IMR-90 (cell line): Measurements from ENCODE around the gene TRUB2. TPM values are rescaled to one million over a fixed set of nuclear protein-coding genes. Genes with fewer than 3 reads are reported as not detected.

ENCODE experiments used
- ATAC-seq: fragments of 200-7000 bp; cut with Tn5 transposase; 2 replicates; pipeline ENCODE4 v1.9.1; 2020; ENCODE audit warnings: low read depth, mild to moderate bottlenecking, moderate library complexity
- BruUV-seq: library from RNA; stranded (reverse); fragments of 400-500 nt; replicated peaks from 2 replicates; lab custom pipeline; 2021; lab: Mats Ljungman, UMichigan
- CTCF ChIA-PET: fragments of 300-600 bp; formaldehyde crosslinking; extraction: SDS; loops from one replicate; lab custom pipeline; 2021; ENCODE audit warnings: antibody characterized with exemption; lab: Yijun Ruan, JAX
- POLR2A ChIA-PET: fragments of 300-600 bp; sonication (Branson Sonifier 250); formaldehyde crosslinking; loops from one replicate; lab custom pipeline; 2022; ENCODE audit warnings: antibody characterized with exemption; ENCODE audit not compliant: unreplicated experiment; lab: Charles Lee
- DNase-seq: peaks from one replicate; pipeline ENCODE4 v3.0.0; 2013
- H2AFZ ChIP-seq: replicated peaks from 2 replicates; pipeline ENCODE3; 2013; ENCODE audit warnings: low read length, mild to moderate bottlenecking; ENCODE audit not compliant: poor library complexity
- H2AK5ac ChIP-seq: 2 replicates; pipeline ENCODE4 v1.6.1; 2013; ENCODE audit warnings: low read depth, low read length, inconsistent platforms
- H2AK9ac ChIP-seq: replicated peaks from 2 replicates; pipeline ENCODE3; 2013; ENCODE audit warnings: mild to moderate bottlenecking, low read depth, low read length, moderate library complexity; ENCODE audit not compliant: poor library complexity
- H2BK120ac ChIP-seq: 2 replicates; pipeline ENCODE4 v1.6.1; 2013; ENCODE audit warnings: low read depth, low read length, inconsistent platforms
- H2BK15ac ChIP-seq: 3 replicates; pipeline ENCODE4 v1.6.1; 2013; ENCODE audit warnings: low read depth, low read length, inconsistent platforms
- H2BK20ac ChIP-seq: 2 replicates; pipeline ENCODE4 v1.6.1; 2013; ENCODE audit warnings: low read depth, mild to moderate bottlenecking, inconsistent platforms, low read length, moderate library complexity
- H2BK5ac ChIP-seq: 2 replicates; pipeline ENCODE4 v1.6.1; 2013; ENCODE audit warnings: mild to moderate bottlenecking, low read depth, low read length, inconsistent platforms; ENCODE audit not compliant: poor library complexity, severe bottlenecking
- H3K14ac ChIP-seq: replicated peaks from 2 replicates; pipeline ENCODE4 v1.6.1; 2013; ENCODE audit warnings: low read depth, low read length, inconsistent platforms
- H3K18ac ChIP-seq: 2 replicates; pipeline ENCODE4 v1.6.1; 2013; ENCODE audit warnings: low read depth, low read length, control low read depth
- H3K23ac ChIP-seq: 2 replicates; pipeline ENCODE4 v1.6.1; 2013; ENCODE audit warnings: low read depth, low read length, inconsistent platforms
- H3K27ac ChIP-seq: 2 replicates; pipeline ENCODE4 v1.5.1; 2013; ENCODE audit warnings: mild to moderate bottlenecking, control low read depth, low read length; ENCODE audit not compliant: insufficient read depth
- H3K27me3 ChIP-seq: 2 replicates; pipeline ENCODE4 v1.6.1; 2013; ENCODE audit warnings: low read length; ENCODE audit not compliant: control insufficient read depth, insufficient read depth
- H3K36me3 ChIP-seq: 2 replicates; pipeline ENCODE4 v1.6.1; 2013; ENCODE audit warnings: low read length, mixed read lengths; ENCODE audit not compliant: control insufficient read depth, insufficient read depth
- H3K4ac ChIP-seq: 2 replicates; pipeline ENCODE4 v1.6.1; 2013; ENCODE audit warnings: low read depth, low read length, inconsistent platforms
- H3K4me1 ChIP-seq: 2 replicates; pipeline ENCODE4 v1.6.1; 2013; ENCODE audit warnings: low read length, mixed read lengths; ENCODE audit not compliant: control insufficient read depth, insufficient read depth
- H3K4me2 ChIP-seq: 2 replicates; pipeline ENCODE4 v1.6.1; 2013; ENCODE audit warnings: low read depth, mild to moderate bottlenecking, control low read depth, low read length, moderate library complexity
- H3K4me3 ChIP-seq: 2 replicates; pipeline ENCODE4 v1.5.1; 2013; ENCODE audit warnings: low read depth, mild to moderate bottlenecking, control low read depth, low read length, moderate library complexity; ENCODE audit not compliant: insufficient read depth
- H3K56ac ChIP-seq: 2 replicates; pipeline ENCODE4 v1.6.1; 2013; ENCODE audit warnings: low read length, inconsistent platforms; ENCODE audit not compliant: insufficient read depth; ENCODE audit errors: extremely low read depth
- H3K79me1 ChIP-seq, 2 experiments: 2 replicates each; pipeline ENCODE4 v1.6.1; 2013; ENCODE audit warnings: low read length in 2 of 2, inconsistent platforms in 1 of 2, low read depth in 1 of 2
- H3K9ac ChIP-seq: 2 replicates; pipeline ENCODE4 v1.6.1; 2013; ENCODE audit warnings: low read depth, low read length, control low read depth
- H3K9me1 ChIP-seq: 2 replicates; pipeline ENCODE4 v1.6.1; 2013; ENCODE audit warnings: low read length, inconsistent platforms; ENCODE audit not compliant: insufficient read depth
- H3K9me3 ChIP-seq: 2 replicates; pipeline ENCODE4 v1.6.1; 2013; ENCODE audit warnings: low read length; ENCODE audit not compliant: control insufficient read depth, insufficient read depth
- H4K20me1 ChIP-seq: 2 replicates; pipeline ENCODE4 v1.6.1; 2013; ENCODE audit warnings: low read length, inconsistent platforms; ENCODE audit not compliant: insufficient read depth
- H4K5ac ChIP-seq: 2 replicates; pipeline ENCODE4 v1.6.1; 2013; ENCODE audit warnings: mild to moderate bottlenecking, low read depth, low read length, control low read depth
- H4K8ac ChIP-seq, 2 experiments: 2 replicates each; pipeline ENCODE4 v1.6.1; 2013; ENCODE audit warnings: low read depth in 2 of 2, low read length in 2 of 2, control low read depth in 1 of 2, inconsistent platforms in 1 of 2
- H4K91ac ChIP-seq: 2 replicates; pipeline ENCODE4 v1.6.1; 2013; ENCODE audit warnings: low read depth, low read length, inconsistent platforms; ENCODE audit not compliant: insufficient read depth
- CHD1 ChIP-seq: IDR thresholded peaks from 2 replicates; pipeline ENCODE4 v1.6.1; 2012; ENCODE audit warnings: low read depth, low read length, improper control_type of control experiment
- FOS ChIP-seq: fragments of 150-350 bp; IDR thresholded peaks from 2 replicates; pipeline ENCODE4 v1.6.1; 2016; ENCODE audit warnings: low read depth, low read length
- MXI1 ChIP-seq: IDR thresholded peaks from 2 replicates; pipeline ENCODE4 v1.6.1; 2012; ENCODE audit warnings: low read depth, mild to moderate bottlenecking, low read length, moderate library complexity, borderline replicate concordance
- NFE2L2 ChIP-seq: fragments of 150-350 bp; IDR thresholded peaks from 2 replicates; pipeline ENCODE4 v1.6.1; 2016; ENCODE audit warnings: low read depth, mild to moderate bottlenecking, low read length
- RAD21 ChIP-seq: IDR thresholded peaks from 2 replicates; pipeline ENCODE4 v1.6.1; 2012; ENCODE audit warnings: low read length, improper control_type of control experiment
- RCOR1 ChIP-seq: IDR thresholded peaks from 2 replicates; pipeline ENCODE4 v1.6.1; 2012; ENCODE audit warnings: mild to moderate bottlenecking, low read length, improper control_type of control experiment; ENCODE audit not compliant: insufficient replicate concordance
- RFX5 ChIP-seq: IDR thresholded peaks from 2 replicates; pipeline ENCODE4 v1.8.0; 2012; ENCODE audit warnings: low read depth, mild to moderate bottlenecking, low read length, moderate library complexity
- SMC3 ChIP-seq: fragments of 150-350 bp; IDR thresholded peaks from 2 replicates; pipeline ENCODE4 v1.6.1; 2016; ENCODE audit warnings: low read depth, mild to moderate bottlenecking, antibody characterized with exemption, low read length, moderate library complexity
- WGBS, 2 experiments: methylation state at CpG; one replicate each; pipeline versions ENCODE4 v1.1.5 to v1.1.7; 2013; ENCODE audit warnings: missing lambda C conversion rate in 2 of 2; ENCODE audit not compliant: insufficient read length in 1 of 2; ENCODE audit errors: extremely low coverage in 2 of 2; 5-methylcytosine and 5-hydroxymethylcytosine counted together
- dilution Hi-C: fragments of 300-500 bp; cut with HindIII; formaldehyde crosslinking; loops from one replicate; pipeline ENCODE4 v1.14.3; 2018; ENCODE audit warnings: low sequenced_read_pairs; ENCODE audit not compliant: unreplicated experiment
- in situ Hi-C: fragments of 300-500 bp; cut with MboI; formaldehyde crosslinking; loops from 3 replicates; pipeline ENCODE4 v1.14.3; 2019; ENCODE audit warnings: low sequenced_read_pairs, inconsistent platforms, mixed read lengths
- intact Hi-C: fragments of 100-400 bp; cut with micrococcal nuclease; formaldehyde crosslinking; loops from 2 replicates; pipeline ENCODE4 v1.10.0; 2022
- polyA plus RNA-seq, 3 experiments: library from polyadenylated mRNA; depleted of rRNA; stranded (reverse); fragments of >200 nt; gene quantifications; 2 replicates each; pipeline ENCODE4 v1.2.3, GENCODE V29; 2012; ENCODE audit warnings: low replicate concordance in 1 of 3
- total RNA-seq: library from RNA; depleted of rRNA; stranded (reverse); fragments of >200 nt; gene quantifications from 2 replicates; pipeline ENCODE4 v1.2.3, GENCODE V29; 2012
- TF ChIP-seq, protein P1 (sequence below): conservative IDR thresholded peaks from 2 replicates; pipeline ENCODE4 v1.5.1; 2012; ENCODE audit warnings: mild to moderate bottlenecking, low read depth, low read length, improper control_type of control experiment
- TF ChIP-seq, protein P2 (sequence below): fragments of 150-350 bp; IDR thresholded peaks from 2 replicates; pipeline ENCODE4 v1.6.1; 2016; ENCODE audit warnings: low read depth, mild to moderate bottlenecking, low read length, moderate library complexity, borderline replicate concordance
- TF ChIP-seq, protein P3 (sequence below): fragments of 150-350 bp; IDR thresholded peaks from 2 replicates; pipeline ENCODE4 v1.6.1; 2017; ENCODE audit warnings: mild to moderate bottlenecking, antibody characterized with exemption, low read length, low read depth

The TRUB2 gene
- total and polyA plus RNA-seq, 2 of the 4 experiments (the other 2 are of a cell fraction) = 18.0 to 21.3 TPM

DNA sequence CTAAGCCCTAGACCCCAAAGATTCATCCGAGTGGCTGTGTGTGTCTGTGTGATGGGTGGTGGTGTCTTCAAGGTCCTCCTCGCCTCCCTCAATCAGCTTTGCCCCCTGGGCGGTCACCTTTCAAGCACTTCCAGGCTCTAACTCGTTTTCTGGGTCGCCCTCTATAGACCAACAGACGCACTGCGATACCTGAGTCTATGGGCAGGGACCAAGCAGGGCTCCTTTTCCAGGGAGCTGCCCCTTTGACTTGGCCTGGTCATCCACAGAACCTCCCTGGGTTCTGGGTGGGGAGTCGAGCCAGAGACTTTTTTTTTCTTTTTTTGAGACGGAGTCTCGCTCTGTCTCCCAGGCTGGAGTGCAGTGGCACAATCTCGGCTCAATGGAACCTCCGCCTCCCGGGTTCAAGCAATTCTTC lies 19.2 kb upstream of the TRUB2 start:
- no peak overlapping the region for H4K5ac ChIP-seq
- peak overlapping the region; percentile 95 for H2AFZ ChIP-seq
- H2BK5ac ChIP-seq = no peak overlapping the region
- H4K20me1 ChIP-seq = peaks cover 3% of the 10 kb centered on the region; the same call in 1 of the 2 replicates
- no peak overlapping the region for H3K18ac ChIP-seq
- H3K36me3 ChIP-seq = peaks cover 17% of the 10 kb centered on the region
- peak overlapping the region; percentile 87 for H2AK9ac ChIP-seq
- peaks cover 4% of the 10 kb centered on the region; the same call in 1 of the 2 replicates for H3K4me1 ChIP-seq
- DNase-seq = peak; percentile 59
- peak overlapping the region; percentile 72 for H3K14ac ChIP-seq
- TF ChIP-seq, protein P1, sequence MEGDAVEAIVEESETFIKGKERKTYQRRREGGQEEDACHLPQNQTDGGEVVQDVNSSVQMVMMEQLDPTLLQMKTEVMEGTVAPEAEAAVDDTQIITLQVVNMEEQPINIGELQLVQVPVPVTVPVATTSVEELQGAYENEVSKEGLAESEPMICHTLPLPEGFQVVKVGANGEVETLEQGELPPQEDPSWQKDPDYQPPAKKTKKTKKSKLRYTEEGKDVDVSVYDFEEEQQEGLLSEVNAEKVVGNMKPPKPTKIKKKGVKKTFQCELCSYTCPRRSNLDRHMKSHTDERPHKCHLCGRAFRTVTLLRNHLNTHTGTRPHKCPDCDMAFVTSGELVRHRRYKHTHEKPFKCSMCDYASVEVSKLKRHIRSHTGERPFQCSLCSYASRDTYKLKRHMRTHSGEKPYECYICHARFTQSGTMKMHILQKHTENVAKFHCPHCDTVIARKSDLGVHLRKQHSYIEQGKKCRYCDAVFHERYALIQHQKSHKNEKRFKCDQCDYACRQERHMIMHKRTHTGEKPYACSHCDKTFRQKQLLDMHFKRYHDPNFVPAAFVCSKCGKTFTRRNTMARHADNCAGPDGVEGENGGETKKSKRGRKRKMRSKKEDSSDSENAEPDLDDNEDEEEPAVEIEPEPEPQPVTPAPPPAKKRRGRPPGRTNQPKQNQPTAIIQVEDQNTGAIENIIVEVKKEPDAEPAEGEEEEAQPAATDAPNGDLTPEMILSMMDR = peak; percentile 65
- peak; percentile 60 for TF ChIP-seq RAD21
- TF ChIP-seq NFE2L2 = no peak
- TF ChIP-seq MXI1 = no peak
- no peak for TF ChIP-seq RCOR1
- no peak for TF ChIP-seq FOS
- TF ChIP-seq, protein P2, sequence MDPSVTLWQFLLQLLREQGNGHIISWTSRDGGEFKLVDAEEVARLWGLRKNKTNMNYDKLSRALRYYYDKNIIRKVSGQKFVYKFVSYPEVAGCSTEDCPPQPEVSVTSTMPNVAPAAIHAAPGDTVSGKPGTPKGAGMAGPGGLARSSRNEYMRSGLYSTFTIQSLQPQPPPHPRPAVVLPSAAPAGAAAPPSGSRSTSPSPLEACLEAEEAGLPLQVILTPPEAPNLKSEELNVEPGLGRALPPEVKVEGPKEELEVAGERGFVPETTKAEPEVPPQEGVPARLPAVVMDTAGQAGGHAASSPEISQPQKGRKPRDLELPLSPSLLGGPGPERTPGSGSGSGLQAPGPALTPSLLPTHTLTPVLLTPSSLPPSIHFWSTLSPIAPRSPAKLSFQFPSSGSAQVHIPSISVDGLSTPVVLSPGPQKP = no peak
- no peak for TF ChIP-seq RFX5
- no peak for TF ChIP-seq CHD1
- peak; percentile 61 for TF ChIP-seq SMC3
- TF ChIP-seq, protein P3, sequence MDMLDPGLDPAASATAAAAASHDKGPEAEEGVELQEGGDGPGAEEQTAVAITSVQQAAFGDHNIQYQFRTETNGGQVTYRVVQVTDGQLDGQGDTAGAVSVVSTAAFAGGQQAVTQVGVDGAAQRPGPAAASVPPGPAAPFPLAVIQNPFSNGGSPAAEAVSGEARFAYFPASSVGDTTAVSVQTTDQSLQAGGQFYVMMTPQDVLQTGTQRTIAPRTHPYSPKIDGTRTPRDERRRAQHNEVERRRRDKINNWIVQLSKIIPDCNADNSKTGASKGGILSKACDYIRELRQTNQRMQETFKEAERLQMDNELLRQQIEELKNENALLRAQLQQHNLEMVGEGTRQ = no peak
- H3K56ac ChIP-seq = 0 out of 2 replicates have a peak overlapping the region, but pooled peaks have one; percentile 34
- peaks cover 12% of the 10 kb centered on the region for H3K9me1 ChIP-seq
- H3K79me1 ChIP-seq = peaks cover 0 to 29% of the 10 kb centered on the region in 2 experiments; a peak in 3 of 4 replicates
- intact Hi-C loops (loop anchor here (1.0 kb wide), 1 partner anchor 46 kb away; no protein-coding TSS in a partner anchor), dilution Hi-C loops (no loop called here), in situ Hi-C loops (no loop called here)
- H2BK20ac ChIP-seq = no peak overlapping the region
- peak overlapping the region; percentile 8; the same call in 1 of the 2 replicates for H2BK120ac ChIP-seq
- ChIA-PET POLR2A (no interaction called here), CTCF (interaction anchor here (0.6 to 1.3 kb wide), 12 partner anchors 14 to 63 kb away, joined by 3 to 7 read pairs (median 3); no protein-coding TSS in a partner anchor)
- peak overlapping the region; percentile 53 for H3K23ac ChIP-seq
- peak overlapping the region; percentile 51 for H2AK5ac ChIP-seq
- H3K4me2 ChIP-seq = peak overlapping the region; percentile 84
- H3K9me3 ChIP-seq = no peaks in the 10 kb centered on the region
- 10% methylated on average over 2 of the region's 13 CpGs; no CpG with 5 or more reads in 1 of the 2 experiments for WGBS, 2 experiments
- peak overlapping the region; percentile 49; the same call in 1 of the 2 replicates for H4K91ac ChIP-seq
- no peak overlapping the region for H3K27ac ChIP-seq
- ATAC-seq = peak; percentile 53
- H3K4ac ChIP-seq = peak overlapping the region; percentile 58
- H3K4me3 ChIP-seq = peak overlapping the region; percentile 94
- H3K9ac ChIP-seq = peak overlapping the region; percentile 55; the same call in 1 of the 2 replicates
- H2BK15ac ChIP-seq = no peak overlapping the region
- no peaks in the 10 kb centered on the region for H3K27me3 ChIP-seq
- peak overlapping the region in 1 of 2 experiments; percentile 56; a peak in 1 of 4 replicates for H4K8ac ChIP-seq
- no TSS peak for BruUV-seq
